ENCODE measurements around the gene NCSTN. TPM values are rescaled to one million over a fixed set of nuclear protein-coding genes. Genes with fewer than 3 reads are reported as not detected.

Gene NCSTN
- total RNA-seq, 1 experiment from 2014 or later = 125 TPM

DNA sequence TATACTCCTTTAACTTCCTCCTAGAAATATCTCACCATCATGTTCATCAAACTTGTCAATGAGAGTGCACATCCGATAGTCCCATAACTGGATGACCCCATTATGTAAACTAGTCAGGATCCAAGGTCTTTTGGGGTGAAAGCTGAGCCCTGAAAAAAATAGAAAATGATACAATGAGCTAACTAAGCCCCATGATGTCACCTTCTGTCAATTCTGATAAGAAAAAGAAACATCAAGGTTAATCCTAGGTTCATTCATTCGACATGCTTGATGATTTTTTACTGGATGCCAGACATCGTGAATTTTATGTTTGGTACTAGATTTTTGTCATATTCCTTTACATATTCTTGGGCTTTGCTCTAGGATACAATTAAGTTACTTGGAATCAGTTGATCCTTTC lies 3.0 kb upstream of the NCSTN start:
- Mint-ChIP-seq H3K27me3 (ENCODE audit: insufficient read depth, unreplicated experiment) (no peaks in the 10 kb centered on the region), H3K4me3 (ENCODE audit: unreplicated experiment) (no peak overlapping the region), H3K4me1 (ENCODE audit: insufficient read depth, unreplicated experiment) (peaks cover 29% of the 10 kb centered on the region), H3K36me3 (ENCODE audit: insufficient read depth, unreplicated experiment) (peaks cover 63% of the 10 kb centered on the region), H3K9me3 (ENCODE audit: unreplicated experiment) (no peaks in the 10 kb centered on the region), H3K27ac (ENCODE audit: low read depth, unreplicated experiment) (peak overlapping the region; percentile 75)
- ChIA-PET POLR2A (interaction anchor here (0.5 to 1.2 kb wide), 4 partner anchors 11 to 269 kb away, joined by 3 to 4 read pairs (median 3); no protein-coding TSS in a partner anchor), CTCF (interaction anchor here (0.7 to 2.7 kb wide), 9 partner anchors 12 to 239 kb away, joined by 3 to 10 read pairs (median 4); partner anchors contain the start of gene PEX19)
- DNase-seq (ENCODE audit: unreplicated experiment) = no peak
- TF ChIP-seq, protein P1, sequence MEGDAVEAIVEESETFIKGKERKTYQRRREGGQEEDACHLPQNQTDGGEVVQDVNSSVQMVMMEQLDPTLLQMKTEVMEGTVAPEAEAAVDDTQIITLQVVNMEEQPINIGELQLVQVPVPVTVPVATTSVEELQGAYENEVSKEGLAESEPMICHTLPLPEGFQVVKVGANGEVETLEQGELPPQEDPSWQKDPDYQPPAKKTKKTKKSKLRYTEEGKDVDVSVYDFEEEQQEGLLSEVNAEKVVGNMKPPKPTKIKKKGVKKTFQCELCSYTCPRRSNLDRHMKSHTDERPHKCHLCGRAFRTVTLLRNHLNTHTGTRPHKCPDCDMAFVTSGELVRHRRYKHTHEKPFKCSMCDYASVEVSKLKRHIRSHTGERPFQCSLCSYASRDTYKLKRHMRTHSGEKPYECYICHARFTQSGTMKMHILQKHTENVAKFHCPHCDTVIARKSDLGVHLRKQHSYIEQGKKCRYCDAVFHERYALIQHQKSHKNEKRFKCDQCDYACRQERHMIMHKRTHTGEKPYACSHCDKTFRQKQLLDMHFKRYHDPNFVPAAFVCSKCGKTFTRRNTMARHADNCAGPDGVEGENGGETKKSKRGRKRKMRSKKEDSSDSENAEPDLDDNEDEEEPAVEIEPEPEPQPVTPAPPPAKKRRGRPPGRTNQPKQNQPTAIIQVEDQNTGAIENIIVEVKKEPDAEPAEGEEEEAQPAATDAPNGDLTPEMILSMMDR (IDR thresholded peaks at IDR 0.05; ENCODE audit: unreplicated experiment) = no peak
- BruUV-seq (replicated peaks) = no TSS peak
- intact Hi-C loops (cut with micrococcal nuclease) = loop anchor here (10.0 kb wide), 2 partner anchors 265 to 745 kb away; partner anchors contain the start of gene NECTIN4

DNA sequence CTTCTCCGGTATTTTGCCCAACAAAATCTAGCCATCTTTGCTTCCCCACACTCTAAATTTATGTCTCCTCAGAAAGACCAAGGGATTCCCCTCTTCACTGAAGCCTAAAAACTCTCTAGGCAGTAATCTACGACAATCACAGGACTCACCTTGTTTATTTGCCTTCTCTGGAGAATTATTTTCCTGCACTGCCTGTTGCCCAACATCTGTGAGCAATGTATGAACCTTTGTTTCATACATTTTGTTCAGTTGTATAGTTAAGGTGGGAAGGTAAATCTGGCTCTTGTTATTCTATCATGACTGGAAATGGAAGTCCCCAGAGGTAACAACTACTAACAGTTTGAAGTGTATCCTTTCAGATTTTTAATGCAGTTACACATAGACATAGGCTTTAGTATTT lies 2.3 kb upstream of the NCSTN start:
- peak overlapping the region; percentile 15 for H3K4me3 Mint-ChIP-seq (ENCODE audit: unreplicated experiment)
- intact Hi-C loops (cut with micrococcal nuclease) = loop anchor here (10.0 kb wide), 2 partner anchors 264 to 744 kb away; partner anchors contain the start of gene NECTIN4
- H3K9me3 Mint-ChIP-seq (ENCODE audit: unreplicated experiment) = no peaks in the 10 kb centered on the region
- CTCF ChIA-PET = interaction anchor here (1.5 to 1.6 kb wide), 2 partner anchors 36 to 50 kb away, joined by 7 read pairs; no protein-coding TSS in a partner anchor
- TF ChIP-seq, protein P1 (IDR thresholded peaks at IDR 0.05; ENCODE audit: unreplicated experiment) = no peak
- H3K27ac Mint-ChIP-seq (ENCODE audit: low read depth, unreplicated experiment) = peak overlapping the region; percentile 75
- no TSS peak for BruUV-seq (replicated peaks)
- H3K36me3 Mint-ChIP-seq (ENCODE audit: insufficient read depth, unreplicated experiment) = peaks cover 63% of the 10 kb centered on the region
- no peaks in the 10 kb centered on the region for H3K27me3 Mint-ChIP-seq (ENCODE audit: insufficient read depth, unreplicated experiment)
- POLR2A ChIA-PET = interaction anchor here (0.6 to 1.5 kb wide), 5 partner anchors 17 to 679 kb away, joined by 3 to 6 read pairs (median 5); partner anchors contain the start of gene PIGM
- H3K4me1 Mint-ChIP-seq (ENCODE audit: insufficient read depth, unreplicated experiment) = peaks cover 29% of the 10 kb centered on the region
- DNase-seq (ENCODE audit: unreplicated experiment) = no peak

DNA sequence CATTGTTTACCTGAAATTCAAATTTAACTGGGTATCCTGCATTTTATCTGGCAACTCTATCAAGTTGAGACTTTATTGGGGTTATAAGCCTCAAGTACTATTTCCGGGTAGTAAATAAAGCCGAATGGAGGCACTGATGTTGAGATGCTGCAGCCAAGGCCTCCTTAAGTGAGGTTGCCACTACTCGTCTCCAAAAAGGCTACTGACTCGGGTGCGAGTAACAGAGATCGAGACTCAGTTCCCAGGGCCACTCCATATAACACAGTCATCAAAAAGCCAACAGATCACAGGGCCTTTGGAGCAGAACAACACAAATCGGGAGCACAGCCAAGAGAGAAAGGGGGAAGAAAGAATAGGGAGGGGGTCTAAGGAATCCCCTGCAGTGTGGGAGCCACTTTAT lies 657 bp upstream of the NCSTN start:
- Mint-ChIP-seq H3K4me1 (ENCODE audit: insufficient read depth, unreplicated experiment) (peaks cover 29% of the 10 kb centered on the region), H3K27ac (ENCODE audit: low read depth, unreplicated experiment) (peak overlapping the region; percentile 99), H3K27me3 (ENCODE audit: insufficient read depth, unreplicated experiment) (no peaks in the 10 kb centered on the region), H3K4me3 (ENCODE audit: unreplicated experiment) (peak overlapping the region; percentile 87), H3K9me3 (ENCODE audit: unreplicated experiment) (no peaks in the 10 kb centered on the region), H3K36me3 (ENCODE audit: insufficient read depth, unreplicated experiment) (peaks cover 63% of the 10 kb centered on the region)
- TF ChIP-seq, protein P1 (IDR thresholded peaks at IDR 0.05; ENCODE audit: unreplicated experiment) = no peak
- POLR2A ChIA-PET = interaction anchor here (0.6 to 2.0 kb wide), 14 partner anchors 13 to 703 kb away, joined by 3 to 13 read pairs (median 4); partner anchors contain the start of genes PEX19, PIGM and USF1
- CTCF ChIA-PET = interaction anchor here (0.6 to 1.6 kb wide), 7 partner anchors 30 to 845 kb away, joined by 3 to 10 read pairs (median 5); no protein-coding TSS in a partner anchor
- BruUV-seq (replicated peaks) = no TSS peak
- intact Hi-C loops (cut with micrococcal nuclease) = loop anchor here (10.0 kb wide), 2 partner anchors 262 to 742 kb away; partner anchors contain the start of gene NECTIN4
- DNase-seq (ENCODE audit: unreplicated experiment) = no peak

DNA sequence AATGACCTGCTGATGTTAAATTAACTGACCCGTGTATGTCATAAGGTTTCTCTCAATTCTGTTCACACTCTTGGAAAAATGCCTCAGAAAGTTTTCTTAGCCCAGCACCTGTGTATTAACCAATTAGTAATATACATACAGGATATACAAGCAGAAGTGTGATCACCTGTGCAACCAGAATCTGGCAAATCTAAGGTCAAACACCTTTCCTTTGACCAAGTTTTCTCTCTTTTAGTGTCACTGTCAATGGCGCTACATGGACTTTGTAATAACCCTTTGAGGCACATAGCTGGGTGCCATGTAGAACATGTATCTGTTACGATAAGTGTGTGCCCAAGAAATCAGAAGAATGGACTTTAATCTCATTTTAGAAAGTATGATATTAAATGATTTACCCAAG lies 1.1 kb downstream of the NCSTN start:
- H3K4me1 Mint-ChIP-seq (ENCODE audit: insufficient read depth, unreplicated experiment) = peaks cover 23% of the 10 kb centered on the region
- ChIA-PET POLR2A (interaction anchor here (0.6 to 2.6 kb wide), 15 partner anchors 9 to 327 kb away, joined by 3 to 18 read pairs (median 5); partner anchors contain the start of genes DCAF8 and PEX19), CTCF (interaction anchor here (0.7 to 4.9 kb wide), 7 partner anchors 10 to 151 kb away, joined by 3 to 47 read pairs (median 5); no protein-coding TSS in a partner anchor)
- no peak for DNase-seq (ENCODE audit: unreplicated experiment)
- no peaks in the 10 kb centered on the region for H3K27me3 Mint-ChIP-seq (ENCODE audit: insufficient read depth, unreplicated experiment)
- no TSS peak for BruUV-seq (replicated peaks)
- TF ChIP-seq, protein P1 (IDR thresholded peaks at IDR 0.05; ENCODE audit: unreplicated experiment) = no peak
- no peaks in the 10 kb centered on the region for H3K9me3 Mint-ChIP-seq (ENCODE audit: unreplicated experiment)
- H3K27ac Mint-ChIP-seq (ENCODE audit: low read depth, unreplicated experiment) = peak overlapping the region; percentile 99
- H3K36me3 Mint-ChIP-seq (ENCODE audit: insufficient read depth, unreplicated experiment) = peaks cover 62% of the 10 kb centered on the region
- peak overlapping the region; percentile 87 for H3K4me3 Mint-ChIP-seq (ENCODE audit: unreplicated experiment)
- intact Hi-C loops (cut with micrococcal nuclease) = loop anchor here (10.0 kb wide), 2 partner anchors 261 to 741 kb away; partner anchors contain the start of gene NECTIN4
